ENCODE results near the gene TEX22.

The TEX22 gene

DNA sequence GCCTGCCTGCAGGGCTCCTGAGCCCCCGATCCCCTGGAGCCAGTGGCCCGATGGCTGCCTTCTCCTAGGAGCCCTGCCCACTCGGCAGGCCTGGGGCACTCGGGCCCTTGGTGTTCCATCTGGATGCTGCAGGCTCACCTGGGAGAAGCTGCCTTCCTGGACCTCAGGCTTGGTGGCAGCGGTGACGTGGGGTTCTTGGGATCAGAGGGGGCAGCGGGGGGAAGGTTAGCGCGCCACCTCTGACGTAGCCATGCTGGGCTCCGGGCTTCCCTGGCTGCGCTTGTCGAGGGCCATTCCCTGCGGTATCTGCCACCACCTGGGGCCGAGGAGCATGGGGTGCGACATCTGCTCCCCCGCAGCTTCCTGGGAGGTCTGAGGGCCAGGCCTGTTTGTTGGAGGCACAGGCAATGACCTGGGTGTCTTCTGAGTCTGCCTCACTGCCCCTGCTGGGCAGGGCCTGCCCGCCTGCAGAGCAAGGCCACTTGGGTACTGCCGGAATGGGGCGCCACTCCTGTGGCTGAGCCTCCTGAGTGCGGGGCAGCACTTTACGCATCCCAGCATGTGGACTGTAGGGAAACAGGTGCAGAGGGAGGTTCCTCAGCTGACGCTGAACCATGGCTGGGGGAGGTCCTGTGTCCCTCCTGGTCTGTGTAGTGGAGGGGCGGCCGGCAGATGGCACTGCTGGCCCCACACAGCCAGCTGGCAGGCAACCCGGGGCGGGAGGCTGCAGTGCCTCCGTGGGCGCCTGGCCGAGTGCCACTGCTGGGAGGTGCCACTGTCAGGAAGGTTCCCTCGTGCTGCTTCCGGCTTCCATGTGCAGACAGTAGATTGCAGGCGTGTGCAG, 41.6 kb downstream of the TEX22 start:
- 92% methylated on average over 33 of the region's 33 CpGs for WGBS
- Histone ChIP-seq H2BK12ac (ENCODE audit: low read length in 2 of 2) (no peak overlapping the region), H3K4me3 (ENCODE audit: insufficient read depth in 1 of 2, low read depth in 1 of 2, low read length in 2 of 2) (no peak overlapping the region), H4K91ac (ENCODE audit: low read length) (no peak overlapping the region), H2BK120ac (ENCODE audit: low read depth, low read length) (no peak overlapping the region), H3K9ac (ENCODE audit: low read length) (no peak overlapping the region), H4K8ac (ENCODE audit: low read length) (no peak overlapping the region), H2AK5ac (ENCODE audit: low read length, severe bottlenecking) (no peak overlapping the region), H2BK15ac (ENCODE audit: low read depth, poor library complexity, severe bottlenecking) (no peak overlapping the region), H3K4me1 (ENCODE audit: control insufficient read depth, insufficient read depth, low read depth, low read length) (peaks cover 14% of the 10 kb centered on the region), H3K79me1 (replicated peaks; ENCODE audit: low read length, poor library complexity, severe bottlenecking) (peaks cover 38% of the 10 kb centered on the region), H3K18ac (ENCODE audit: low read depth in 1 of 2, low read length in 2 of 2) (no peak overlapping the region), H3K4ac (ENCODE audit: low read depth in 1 of 2, low read length in 2 of 2) (no peak overlapping the region), H3K4me2 (ENCODE audit: low read length, poor library complexity, severe bottlenecking) (no peak overlapping the region), H3K9me3 (ENCODE audit: control insufficient read depth, low read length) (no peaks in the 10 kb centered on the region), H3K27me3 (ENCODE audit: control insufficient read depth in 1 of 2, insufficient read depth in 1 of 2, low read length in 2 of 2) (no peaks in the 10 kb centered on the region), H3K36me3 (ENCODE audit: control insufficient read depth in 1 of 2, insufficient read depth in 2 of 2, low read depth in 1 of 2, low read length in 2 of 2) (peaks cover 19 to 60% of the 10 kb centered on the region in 2 experiments), H3K14ac (ENCODE audit: low read length in 2 of 2) (no peak overlapping the region), H3K27ac (ENCODE audit: low read length, poor library complexity, severe bottlenecking) (no peak overlapping the region), H3K23ac (ENCODE audit: low read length in 2 of 2) (no peak overlapping the region), H2AFZ (ENCODE audit: low read depth, low read length) (no peak overlapping the region), H2BK5ac (ENCODE audit: low read depth, low read length, poor library complexity, severe bottlenecking) (no peak overlapping the region)
- no peak for DNase-seq

- Histone ChIP-seq H3K23ac (ENCODE audit: low read length in 2 of 2) (no peak overlapping the region), H4K91ac (ENCODE audit: low read length) (no peak overlapping the region), H3K27me3 (ENCODE audit: control insufficient read depth in 1 of 2, insufficient read depth in 1 of 2, low read length in 2 of 2) (no peaks in the 10 kb centered on the region), H3K27ac (ENCODE audit: low read length, poor library complexity, severe bottlenecking) (no peak overlapping the region), H3K14ac (ENCODE audit: low read length in 2 of 2) (no peak overlapping the region), H3K36me3 (ENCODE audit: control insufficient read depth in 1 of 2, insufficient read depth in 2 of 2, low read depth in 1 of 2, low read length in 2 of 2) (peaks cover 19 to 66% of the 10 kb centered on the region in 2 experiments), H4K8ac (ENCODE audit: low read length) (no peak overlapping the region), H2AFZ (ENCODE audit: low read depth, low read length) (no peak overlapping the region), H3K9ac (ENCODE audit: low read length) (no peak overlapping the region), H3K4ac (ENCODE audit: low read depth in 1 of 2, low read length in 2 of 2) (no peak overlapping the region), H2AK5ac (ENCODE audit: low read length, severe bottlenecking) (no peak overlapping the region), H3K4me2 (ENCODE audit: low read length, poor library complexity, severe bottlenecking) (no peak overlapping the region), H2BK15ac (ENCODE audit: low read depth, poor library complexity, severe bottlenecking) (no peak overlapping the region), H2BK120ac (ENCODE audit: low read depth, low read length) (no peak overlapping the region), H2BK5ac (ENCODE audit: low read depth, low read length, poor library complexity, severe bottlenecking) (no peak overlapping the region), H3K4me1 (ENCODE audit: control insufficient read depth, insufficient read depth, low read depth, low read length) (peaks cover 14% of the 10 kb centered on the region), H2BK12ac (ENCODE audit: low read length in 2 of 2) (no peak overlapping the region), H3K18ac (ENCODE audit: low read depth in 1 of 2, low read length in 2 of 2) (no peak overlapping the region), H3K9me3 (ENCODE audit: control insufficient read depth, low read length) (no peaks in the 10 kb centered on the region), H3K79me1 (replicated peaks; ENCODE audit: low read length, poor library complexity, severe bottlenecking) (peaks cover 43% of the 10 kb centered on the region), H3K4me3 (ENCODE audit: insufficient read depth in 1 of 2, low read depth in 1 of 2, low read length in 2 of 2) (no peak overlapping the region)
- 97% methylated on average over 15 of the region's 15 CpGs for WGBS
- no peak for DNase-seq
These were observed 42.2 kb downstream of the TEX22 start for GRCh38 chr14:105440554-105440900.

- H4K8ac ChIP-seq (ENCODE audit: low read length) = no peak overlapping the region
- H3K27ac ChIP-seq (ENCODE audit: low read length, poor library complexity, severe bottlenecking) = no peak overlapping the region
- no peak overlapping the region for H3K14ac ChIP-seq (ENCODE audit: low read length in 2 of 2)
- no peak overlapping the region for H3K4me2 ChIP-seq (ENCODE audit: low read length, poor library complexity, severe bottlenecking)
- no peaks in the 10 kb centered on the region for H3K27me3 ChIP-seq (ENCODE audit: control insufficient read depth in 1 of 2, insufficient read depth in 1 of 2, low read length in 2 of 2)
- H3K9ac ChIP-seq (ENCODE audit: low read length) = no peak overlapping the region
- DNase-seq = no peak
- no peak overlapping the region for H3K4me3 ChIP-seq (ENCODE audit: insufficient read depth in 1 of 2, low read depth in 1 of 2, low read length in 2 of 2)
- H3K36me3 ChIP-seq (ENCODE audit: control insufficient read depth in 1 of 2, insufficient read depth in 2 of 2, low read depth in 1 of 2, low read length in 2 of 2) = peaks cover 19 to 70% of the 10 kb centered on the region in 2 experiments
- no peaks in the 10 kb centered on the region for H3K9me3 ChIP-seq (ENCODE audit: control insufficient read depth, low read length)
- H2BK15ac ChIP-seq (ENCODE audit: low read depth, poor library complexity, severe bottlenecking) = no peak overlapping the region
- H3K79me1 ChIP-seq (replicated peaks; ENCODE audit: low read length, poor library complexity, severe bottlenecking) = peaks cover 43% of the 10 kb centered on the region
- H3K4me1 ChIP-seq (ENCODE audit: control insufficient read depth, insufficient read depth, low read depth, low read length) = peaks cover 14% of the 10 kb centered on the region
- no peak overlapping the region for H2BK120ac ChIP-seq (ENCODE audit: low read depth, low read length)
- no peak overlapping the region for H3K23ac ChIP-seq (ENCODE audit: low read length in 2 of 2)
- H2AK5ac ChIP-seq (ENCODE audit: low read length, severe bottlenecking) = no peak overlapping the region
- H3K18ac ChIP-seq (ENCODE audit: low read depth in 1 of 2, low read length in 2 of 2) = no peak overlapping the region
- H2BK5ac ChIP-seq (ENCODE audit: low read depth, low read length, poor library complexity, severe bottlenecking) = no peak overlapping the region
- peak overlapping the region; percentile 14 for H4K91ac ChIP-seq (ENCODE audit: low read length)
- 96% methylated on average over 9 of the region's 9 CpGs for WGBS
- H2AFZ ChIP-seq (ENCODE audit: low read depth, low read length) = no peak overlapping the region
- H2BK12ac ChIP-seq (ENCODE audit: low read length in 2 of 2) = no peak overlapping the region
- H3K4ac ChIP-seq (ENCODE audit: low read depth in 1 of 2, low read length in 2 of 2) = no peak overlapping the region
These were observed 42.7 kb downstream of the TEX22 start for GRCh38 chr14:105440992-105441391.

DNA sequence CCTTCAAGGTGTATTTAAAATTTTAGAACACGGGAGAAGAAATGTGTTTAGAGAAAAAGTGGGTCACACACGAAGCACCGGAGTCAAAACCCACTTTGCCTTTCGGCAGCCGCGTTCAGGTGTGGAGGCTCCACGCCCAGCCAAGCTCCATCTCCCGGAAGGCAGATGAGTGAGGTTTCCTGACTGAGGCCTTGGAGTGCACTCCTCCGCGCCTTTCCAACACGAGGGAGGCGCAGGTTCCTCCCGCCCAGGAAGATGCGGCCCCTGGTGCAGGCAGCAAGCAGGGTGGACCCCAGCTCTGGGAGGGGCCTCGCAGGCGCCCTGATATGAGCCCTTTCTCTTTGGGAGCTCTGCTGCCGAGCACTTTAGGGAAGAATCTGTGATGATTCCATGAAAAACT, 43.8 kb downstream of the TEX22 start:
- Histone ChIP-seq H2BK12ac (ENCODE audit: low read length in 2 of 2) (no peak overlapping the region), H2BK15ac (ENCODE audit: low read depth, poor library complexity, severe bottlenecking) (no peak overlapping the region), H4K91ac (ENCODE audit: low read length) (no peak overlapping the region), H3K27me3 (ENCODE audit: control insufficient read depth in 1 of 2, insufficient read depth in 1 of 2, low read length in 2 of 2) (no peaks in the 10 kb centered on the region), H2AK5ac (ENCODE audit: low read length, severe bottlenecking) (no peak overlapping the region), H3K4me2 (ENCODE audit: low read length, poor library complexity, severe bottlenecking) (no peak overlapping the region), H3K36me3 (ENCODE audit: control insufficient read depth in 1 of 2, insufficient read depth in 2 of 2, low read depth in 1 of 2, low read length in 2 of 2) (peaks cover 19 to 77% of the 10 kb centered on the region in 2 experiments), H2BK120ac (ENCODE audit: low read depth, low read length) (no peak overlapping the region), H3K4me1 (ENCODE audit: control insufficient read depth, insufficient read depth, low read depth, low read length) (peaks cover 17% of the 10 kb centered on the region), H3K23ac (ENCODE audit: low read length in 2 of 2) (no peak overlapping the region), H3K9me3 (ENCODE audit: control insufficient read depth, low read length) (no peaks in the 10 kb centered on the region), H3K9ac (ENCODE audit: low read length) (no peak overlapping the region), H2BK5ac (ENCODE audit: low read depth, low read length, poor library complexity, severe bottlenecking) (no peak overlapping the region), H3K18ac (ENCODE audit: low read depth in 1 of 2, low read length in 2 of 2) (no peak overlapping the region), H3K79me1 (replicated peaks; ENCODE audit: low read length, poor library complexity, severe bottlenecking) (peaks cover 55% of the 10 kb centered on the region), H3K4ac (ENCODE audit: low read depth in 1 of 2, low read length in 2 of 2) (no peak overlapping the region), H3K4me3 (ENCODE audit: insufficient read depth in 1 of 2, low read depth in 1 of 2, low read length in 2 of 2) (no peak overlapping the region), H4K8ac (ENCODE audit: low read length) (no peak overlapping the region), H3K14ac (ENCODE audit: low read length in 2 of 2) (no peak overlapping the region), H2AFZ (ENCODE audit: low read depth, low read length) (no peak overlapping the region), H3K27ac (ENCODE audit: low read length, poor library complexity, severe bottlenecking) (no peak overlapping the region)
- 86% methylated on average over 17 of the region's 17 CpGs for WGBS
- DNase-seq = no peak
